HFF-Myc (cell line): ENCODE data around the gene RAB23.

Source experiments
- DNase-seq: peaks from one replicate; pipeline ENCODE4 v3.0.0-alpha.2; 2011; ENCODE audit warnings: low read depth; ENCODE audit errors: extremely low read depth
- H3K4me3 ChIP-seq: replicated peaks from 2 replicates; pipeline ENCODE4 v1.5.1; 2011; ENCODE audit warnings: low read depth, mild to moderate bottlenecking, control low read depth, low read length
- TF ChIP-seq, protein P1 (sequence below): IDR thresholded peaks from 2 replicates; pipeline ENCODE4 v1.5.1; 2012; ENCODE audit warnings: mild to moderate bottlenecking, low read depth, low read length, control low read depth; ENCODE audit errors: missing control alignments

Gene RAB23

DNA sequence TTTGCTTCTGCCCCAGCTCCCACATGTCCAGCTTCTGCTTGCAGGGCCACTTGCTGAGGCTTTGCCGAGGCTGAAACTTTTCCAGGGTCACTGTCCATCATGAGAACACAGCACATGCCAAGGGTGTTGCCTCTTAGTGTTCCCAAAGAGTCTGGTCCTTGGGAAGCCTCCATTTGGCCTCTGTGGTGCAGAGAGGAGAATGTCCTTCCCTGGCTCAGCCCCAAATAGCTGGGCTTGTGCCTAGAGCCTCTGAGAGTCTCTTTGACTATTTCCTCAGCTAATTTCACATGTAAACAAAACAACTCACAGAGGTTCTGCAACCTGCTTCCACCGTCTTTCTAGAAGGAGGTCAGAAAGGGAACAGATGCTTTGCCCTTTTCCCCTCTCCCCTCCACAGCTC is 40.4 kb upstream of the RAB23 start:
- DNase-seq = no peak
- TF ChIP-seq, protein P1, sequence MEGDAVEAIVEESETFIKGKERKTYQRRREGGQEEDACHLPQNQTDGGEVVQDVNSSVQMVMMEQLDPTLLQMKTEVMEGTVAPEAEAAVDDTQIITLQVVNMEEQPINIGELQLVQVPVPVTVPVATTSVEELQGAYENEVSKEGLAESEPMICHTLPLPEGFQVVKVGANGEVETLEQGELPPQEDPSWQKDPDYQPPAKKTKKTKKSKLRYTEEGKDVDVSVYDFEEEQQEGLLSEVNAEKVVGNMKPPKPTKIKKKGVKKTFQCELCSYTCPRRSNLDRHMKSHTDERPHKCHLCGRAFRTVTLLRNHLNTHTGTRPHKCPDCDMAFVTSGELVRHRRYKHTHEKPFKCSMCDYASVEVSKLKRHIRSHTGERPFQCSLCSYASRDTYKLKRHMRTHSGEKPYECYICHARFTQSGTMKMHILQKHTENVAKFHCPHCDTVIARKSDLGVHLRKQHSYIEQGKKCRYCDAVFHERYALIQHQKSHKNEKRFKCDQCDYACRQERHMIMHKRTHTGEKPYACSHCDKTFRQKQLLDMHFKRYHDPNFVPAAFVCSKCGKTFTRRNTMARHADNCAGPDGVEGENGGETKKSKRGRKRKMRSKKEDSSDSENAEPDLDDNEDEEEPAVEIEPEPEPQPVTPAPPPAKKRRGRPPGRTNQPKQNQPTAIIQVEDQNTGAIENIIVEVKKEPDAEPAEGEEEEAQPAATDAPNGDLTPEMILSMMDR = no peak
- no peak overlapping the region for H3K4me3 ChIP-seq

DNA sequence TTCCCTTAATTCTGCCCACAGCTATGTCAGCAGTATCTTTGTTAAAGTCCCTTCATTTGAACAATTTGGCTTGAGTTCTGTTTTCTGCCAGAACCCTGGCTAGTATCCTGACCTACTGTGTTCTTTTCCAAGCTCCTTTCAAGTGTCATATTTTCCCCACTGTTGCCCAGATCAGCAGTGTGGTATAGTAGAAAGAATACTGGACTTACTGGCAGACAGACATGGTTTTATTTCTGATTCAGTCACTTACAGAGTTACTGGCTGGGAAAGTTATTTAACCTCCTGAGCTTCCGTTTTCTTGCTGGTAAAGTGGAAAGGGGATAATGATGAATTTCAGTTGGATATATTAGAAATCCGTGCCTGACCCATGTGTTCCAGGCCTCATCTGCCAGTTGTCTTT is 39.8 kb upstream of the RAB23 start:
- DNase-seq = no peak
- H3K4me3 ChIP-seq = no peak overlapping the region
- TF ChIP-seq, protein P1 = no peak

DNA sequence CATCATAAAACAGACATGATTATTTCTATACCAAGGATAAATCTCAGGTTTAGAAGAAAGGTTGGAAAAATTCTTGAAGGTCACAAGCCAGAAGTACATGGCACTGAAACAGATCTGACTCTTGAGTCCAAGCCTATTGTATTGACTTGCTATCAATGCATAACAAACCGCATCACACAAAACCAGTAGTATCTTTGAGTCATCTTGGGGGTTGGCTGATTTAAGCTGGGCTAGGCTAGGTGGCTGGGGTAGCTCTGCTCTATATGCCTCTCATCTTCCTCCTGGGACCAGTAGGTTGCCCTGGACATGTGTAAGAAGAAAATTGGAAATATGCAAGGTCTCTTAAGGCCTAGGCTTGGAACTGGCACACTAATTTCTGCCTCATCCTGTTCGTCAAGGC is 37.0 kb upstream of the RAB23 start:
- no peak overlapping the region for H3K4me3 ChIP-seq
- DNase-seq = no peak
- TF ChIP-seq, protein P1 = no peak

DNA sequence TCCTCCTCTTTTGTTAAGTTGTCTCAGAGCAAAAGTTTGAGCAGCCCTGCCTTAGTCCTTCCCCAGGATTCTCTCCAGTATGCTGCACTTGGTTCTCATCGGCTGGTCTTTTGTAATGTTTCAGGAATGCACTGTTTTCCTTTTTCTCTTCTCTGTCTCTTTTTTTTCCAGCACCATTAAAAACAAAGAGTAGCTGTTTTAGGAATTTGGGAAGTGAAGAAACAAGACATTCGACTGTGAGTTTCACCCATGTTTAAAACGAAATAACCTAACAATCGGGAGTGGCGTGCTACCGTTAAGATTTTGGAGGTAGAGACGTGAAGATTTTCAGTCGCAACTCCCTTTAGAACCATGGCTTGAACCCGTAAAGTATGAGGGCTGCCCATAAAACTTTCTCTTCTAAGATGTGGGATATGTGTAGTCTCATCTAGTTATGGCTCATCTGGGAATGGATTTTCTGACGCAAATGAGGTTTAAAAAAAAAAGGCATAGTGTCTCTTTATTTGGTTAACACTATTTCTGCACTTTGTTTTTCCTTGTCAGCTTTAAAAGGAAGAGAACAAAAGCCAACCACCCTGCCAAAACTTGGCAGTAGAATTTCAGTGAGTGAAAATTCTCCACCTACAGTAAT is 35.9 kb upstream of the RAB23 start:
- TF ChIP-seq, protein P1 = no peak
- DNase-seq = no peak

DNA sequence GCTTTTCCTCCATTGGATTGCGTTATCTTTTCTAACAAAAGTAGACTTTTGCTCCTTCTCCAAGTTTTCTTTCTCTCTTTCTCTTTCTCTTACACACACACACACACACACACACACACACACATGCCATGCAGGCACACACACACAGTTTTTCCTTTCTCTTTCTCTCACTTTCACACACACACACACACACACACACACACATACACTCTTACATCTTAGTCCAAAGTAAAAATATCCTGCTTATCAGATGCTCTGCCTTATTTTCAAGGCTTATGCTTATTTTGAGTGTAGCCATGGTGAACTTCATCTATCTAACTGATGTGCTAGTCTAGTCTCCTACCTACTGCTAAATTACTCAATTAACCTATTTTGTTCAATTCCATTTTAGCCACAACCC is 34.4 kb upstream of the RAB23 start:
- no peak for DNase-seq
- no peak overlapping the region for H3K4me3 ChIP-seq
- TF ChIP-seq, protein P1 = no peak

More for the DNA sequence above, 35.9 kb upstream of the RAB23 start:
- H3K4me3 ChIP-seq = peak overlapping the region; percentile 14; the same call in 1 of the 2 replicates

DNA sequence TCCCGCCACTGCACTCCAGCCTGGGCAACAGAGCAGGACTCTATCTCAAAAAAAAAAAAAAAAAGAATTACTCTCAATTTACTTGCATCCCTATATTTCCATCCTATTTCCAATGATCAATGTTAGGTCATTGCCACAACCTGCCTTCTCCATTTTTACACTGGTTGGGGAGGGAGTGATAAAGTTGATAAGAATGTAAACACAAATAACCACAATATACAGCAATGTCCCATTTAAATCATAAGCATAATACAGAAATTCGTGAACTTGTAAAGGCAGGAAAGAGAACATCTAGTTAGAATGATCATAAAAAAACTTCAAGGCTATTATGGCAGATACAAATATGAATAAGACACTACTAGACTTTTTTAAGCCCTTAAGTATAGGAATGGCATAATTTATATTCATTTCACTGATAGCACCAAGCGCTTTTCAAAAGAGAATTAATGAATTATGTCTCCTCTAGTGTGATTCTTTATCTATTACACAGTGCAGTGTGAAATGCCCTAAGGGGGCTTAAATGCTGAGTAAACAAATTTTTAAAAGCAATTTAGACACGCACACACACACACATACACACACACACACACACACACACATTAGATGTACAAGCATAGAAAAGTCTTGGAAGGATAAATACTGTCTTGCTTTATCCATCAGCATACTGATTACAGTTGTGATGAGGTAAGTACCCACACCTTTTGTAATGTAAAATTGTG is 33.5 kb upstream of the RAB23 start:
- DNase-seq = no peak
- TF ChIP-seq, protein P1 = no peak
- no peak overlapping the region for H3K4me3 ChIP-seq
